Caco-2 (cell line): ENCODE results near the gene EQTN. TPM values are rescaled to one million over a fixed set of nuclear protein-coding genes. Genes with fewer than 3 reads are reported as not detected.
A peak's percentile ranks its signal among the peaks of the same experiment; 100 is the strongest.

ENCODE experiments used
- BruUV-seq: library from RNA; stranded (reverse); fragments of 400-500 nt; replicated peaks from 2 replicates; lab custom pipeline; 2021; lab: Mats Ljungman, UMichigan
- CTCF ChIA-PET: fragments of 300-600 bp; sonication (Branson Sonifier 250); formaldehyde crosslinking; loops from one replicate; lab custom pipeline; 2022; ENCODE audit warnings: antibody characterized with exemption; lab: Charles Lee
- POLR2A ChIA-PET: fragments of 300-600 bp; sonication (Branson Sonifier 250); formaldehyde crosslinking; loops from one replicate; lab custom pipeline; 2022; ENCODE audit warnings: antibody characterized with exemption; lab: Charles Lee
- DNase-seq, 2 experiments: peaks; one replicate each; pipeline versions ENCODE4 v3.0.0 to v3.0.0-alpha.2; 2020 to 2022
- H3K27me3 ChIP-seq: replicated peaks from 2 replicates; pipeline ENCODE4 v1.6.0; 2011; ENCODE audit warnings: low read length; ENCODE audit not compliant: control insufficient read depth, insufficient read depth
- H3K36me3 ChIP-seq: 2 replicates; pipeline ENCODE4 v1.5.1; 2011; ENCODE audit warnings: low read length; ENCODE audit not compliant: control insufficient read depth, insufficient read depth
- H3K4me1 ChIP-seq: fragments of 250-450 bp; sonication (Bioruptor Pico); 2 replicates; pipeline ENCODE4 v1.5.1; 2020; ENCODE audit warnings: mild to moderate bottlenecking
- H3K4me3 ChIP-seq: 2 replicates; pipeline ENCODE4 v1.5.1; 2011; ENCODE audit warnings: low read depth, mild to moderate bottlenecking, control low read depth, low read length
- H3K9me3 ChIP-seq: fragments of 250-450 bp; sonication (Bioruptor Pico); 2 replicates; pipeline ENCODE4 v1.5.1; 2020; ENCODE audit warnings: mild to moderate bottlenecking, moderate library complexity
- H3K27ac Mint-ChIP-seq: one replicate; pipeline ENCODE4 v1.8.0; 2022; ENCODE audit warnings: mixed read lengths; ENCODE audit not compliant: unreplicated experiment
- H3K27me3 Mint-ChIP-seq: one replicate; pipeline ENCODE4 v1.8.0; 2022; ENCODE audit warnings: mixed read lengths; ENCODE audit not compliant: insufficient read depth, unreplicated experiment
- H3K36me3 Mint-ChIP-seq: one replicate; pipeline ENCODE4 v1.8.0; 2022; ENCODE audit warnings: mild to moderate bottlenecking, mixed read lengths; ENCODE audit not compliant: insufficient read depth, unreplicated experiment
- H3K4me1 Mint-ChIP-seq: one replicate; pipeline ENCODE4 v1.8.0; 2022; ENCODE audit warnings: low read depth, mixed read lengths; ENCODE audit not compliant: unreplicated experiment
- H3K4me3 Mint-ChIP-seq: one replicate; pipeline ENCODE4 v1.8.0; 2022; ENCODE audit warnings: mild to moderate bottlenecking, moderate library complexity, mixed read lengths; ENCODE audit not compliant: unreplicated experiment
- H3K9me3 Mint-ChIP-seq: one replicate; pipeline ENCODE4 v1.8.0; 2022; ENCODE audit warnings: mixed read lengths; ENCODE audit not compliant: unreplicated experiment
- CTCF ChIP-seq, 2 experiments: fragments of 200-600 bp in 1 of 2; IDR thresholded peaks; 1 replicate in 1 of 2; 2 replicates in 1 of 2; pipeline versions ENCODE4 v1.5.1 to v1.8.0; 2011 to 2022; ENCODE audit warnings: antibody characterized with exemption in 1 of 2, control low read depth in 1 of 2, inconsistent platforms in 1 of 2, low read depth in 1 of 2, low read length in 1 of 2, mild to moderate bottlenecking in 1 of 2, moderate library complexity in 1 of 2; ENCODE audit not compliant: insufficient read depth in 1 of 2, severe bottlenecking in 1 of 2, unreplicated experiment in 1 of 2
- intact Hi-C: fragments of 100-400 bp; cut with micrococcal nuclease; formaldehyde crosslinking; loops from one replicate; pipeline ENCODE4 v1.10.0; 2022; ENCODE audit not compliant: unreplicated experiment
- total RNA-seq: library from RNA; stranded (reverse); gene quantifications from 2 replicates; pipeline ENCODE4 v1.2.3, GENCODE V29; 2022

The EQTN gene
- total RNA-seq, 1 experiment from 2014 or later: not detected

GRCh38 chr9:27333241-27334052, 36.5 kb upstream of the EQTN start:
- intact Hi-C loops: loop anchor here (1.0 to 5.0 kb wide), 5 partner anchors 39 to 215 kb away; partner anchors contain the start of gene MOB3B
- H3K9me3 Mint-ChIP-seq: no peaks in the 10 kb centered on the region
- H3K4me3 Mint-ChIP-seq: no peak overlapping the region
- H3K27me3 Mint-ChIP-seq: no peaks in the 10 kb centered on the region
- peaks cover 5% of the 10 kb centered on the region for H3K36me3 Mint-ChIP-seq
- BruUV-seq: no TSS peak
- Histone ChIP-seq H3K9me3 (no peaks in the 10 kb centered on the region), H3K36me3 (no peaks in the 10 kb centered on the region), H3K4me3 (no peak overlapping the region), H3K27me3 (no peaks in the 10 kb centered on the region), H3K4me1 (peaks cover 8% of the 10 kb centered on the region)
- CTCF ChIA-PET: interaction anchor here (0.6 to 2.2 kb wide), 15 partner anchors 27 to 736 kb away, joined by 3 to 12 read pairs (median 5); partner anchors contain the start of gene MOB3B
- POLR2A ChIA-PET: interaction anchor here (0.6 kb wide), 1 partner anchor 32 kb away, joined by 3 read pairs; no protein-coding TSS in a partner anchor
- peak; percentile 64 to 77 for TF ChIP-seq CTCF (IDR thresholded peaks at IDR 0.05; ENCODE audit: insufficient read depth in 1 of 2, low read depth in 1 of 2, low read length in 1 of 2, severe bottlenecking in 1 of 2, unreplicated experiment in 1 of 2)
- no peak overlapping the region for H3K27ac Mint-ChIP-seq
- peak; percentile 66 to 73 for DNase-seq
- peaks cover 6% of the 10 kb centered on the region for H3K4me1 Mint-ChIP-seq

- no peaks in the 10 kb centered on the region for H3K9me3 ChIP-seq
- ChIA-PET POLR2A (no interaction called here), CTCF (no interaction called here)
- Mint-ChIP-seq H3K9me3 (no peaks in the 10 kb centered on the region), H3K36me3 (peaks cover 5% of the 10 kb centered on the region), H3K27ac (no peak overlapping the region), H3K27me3 (peaks cover 5% of the 10 kb centered on the region), H3K4me1 (peaks cover 6% of the 10 kb centered on the region), H3K4me3 (no peak overlapping the region)
- intact Hi-C loops: loop anchor here (5.0 kb wide), 1 partner anchor 41 kb away; no protein-coding TSS in a partner anchor
- H3K27me3 ChIP-seq: no peaks in the 10 kb centered on the region
- BruUV-seq: no TSS peak
- DNase-seq: no peak
- H3K4me1 ChIP-seq: peaks cover 8% of the 10 kb centered on the region
- no peaks in the 10 kb centered on the region for H3K36me3 ChIP-seq
- no peak for TF ChIP-seq CTCF (IDR thresholded peaks at IDR 0.05; ENCODE audit: insufficient read depth in 1 of 2, low read depth in 1 of 2, low read length in 1 of 2, severe bottlenecking in 1 of 2, unreplicated experiment in 1 of 2)
- H3K4me3 ChIP-seq: no peak overlapping the region
These were observed 34.4 kb upstream of the EQTN start for GRCh38 chr9:27331393-27331792.

- DNase-seq: no peak
- Mint-ChIP-seq H3K27ac (no peak overlapping the region), H3K4me1 (peaks cover 6% of the 10 kb centered on the region), H3K27me3 (peaks cover 5% of the 10 kb centered on the region), H3K4me3 (no peak overlapping the region), H3K9me3 (no peaks in the 10 kb centered on the region), H3K36me3 (peaks cover 5% of the 10 kb centered on the region)
- Histone ChIP-seq H3K4me3 (no peak overlapping the region), H3K9me3 (no peaks in the 10 kb centered on the region), H3K27me3 (no peaks in the 10 kb centered on the region), H3K4me1 (peaks cover 8% of the 10 kb centered on the region), H3K36me3 (no peaks in the 10 kb centered on the region)
- no TSS peak for BruUV-seq
- ChIA-PET CTCF (no interaction called here), POLR2A (no interaction called here)
- no peak for TF ChIP-seq CTCF (IDR thresholded peaks at IDR 0.05; ENCODE audit: insufficient read depth in 1 of 2, low read depth in 1 of 2, low read length in 1 of 2, severe bottlenecking in 1 of 2, unreplicated experiment in 1 of 2)
- intact Hi-C loops: no loop called here
These were observed 32.3 kb upstream of the EQTN start for GRCh38 chr9:27329291-27329690.
